Ishikawa (cell line): ENCODE results near the gene OR51E2.

Experiments used
- CEBPB ChIP-seq: IDR thresholded peaks from 2 replicates; pipeline ENCODE4 v1.6.1; 2012
- CREB1 ChIP-seq: IDR thresholded peaks from 2 replicates; pipeline ENCODE4 v1.6.1; 2012; ENCODE audit warnings: low read depth
- EGR1 ChIP-seq: IDR thresholded peaks from 2 replicates; pipeline ENCODE4 v1.6.1; 2012
- EP300 ChIP-seq: IDR thresholded peaks from 2 replicates; pipeline ENCODE4 v1.6.1; 2012; ENCODE audit warnings: borderline replicate concordance
- FOXM1 ChIP-seq: IDR thresholded peaks from 2 replicates; pipeline ENCODE4 v1.6.1; 2012; ENCODE audit warnings: low read depth, borderline replicate concordance
- MAX ChIP-seq: IDR thresholded peaks from 2 replicates; pipeline ENCODE4 v1.6.1; 2012
- NFIC ChIP-seq: IDR thresholded peaks from 2 replicates; pipeline ENCODE4 v1.6.1; 2012
- RAD21 ChIP-seq: IDR thresholded peaks from 2 replicates; pipeline ENCODE4 v1.6.1; 2012; ENCODE audit warnings: low read depth
- REST ChIP-seq: IDR thresholded peaks from 2 replicates; pipeline ENCODE4 v1.6.1; 2012; ENCODE audit warnings: low read depth, mild to moderate bottlenecking
- TAF1 ChIP-seq: IDR thresholded peaks from 2 replicates; pipeline ENCODE4 v1.6.1; 2012; ENCODE audit warnings: low read depth, mild to moderate bottlenecking
- TCF12 ChIP-seq: IDR thresholded peaks from 2 replicates; pipeline ENCODE4 v1.6.1; 2012; ENCODE audit warnings: low read depth
- TEAD4 ChIP-seq: IDR thresholded peaks from 2 replicates; pipeline ENCODE4 v1.6.1; 2012
- YY1 ChIP-seq: IDR thresholded peaks from 2 replicates; pipeline ENCODE4 v1.6.1; 2012; ENCODE audit warnings: low read depth
- ZBTB7A ChIP-seq: IDR thresholded peaks from 2 replicates; pipeline ENCODE4 v1.6.1; 2012; ENCODE audit warnings: low read depth
- TF ChIP-seq, protein P1 (sequence below): IDR thresholded peaks from 2 replicates; pipeline ENCODE4 v1.6.1; 2012

The OR51E2 gene

GRCh38 chr11:4664183-4664582, 33.5 kb downstream of the OR51E2 start:
- TF ChIP-seq ZBTB7A (no peak), TAF1 (no peak), MAX (no peak), YY1 (no peak), REST (no peak), RAD21 (no peak), NFIC (no peak), CEBPB (no peak), CREB1 (no peak), EP300 (no peak)

DNA sequence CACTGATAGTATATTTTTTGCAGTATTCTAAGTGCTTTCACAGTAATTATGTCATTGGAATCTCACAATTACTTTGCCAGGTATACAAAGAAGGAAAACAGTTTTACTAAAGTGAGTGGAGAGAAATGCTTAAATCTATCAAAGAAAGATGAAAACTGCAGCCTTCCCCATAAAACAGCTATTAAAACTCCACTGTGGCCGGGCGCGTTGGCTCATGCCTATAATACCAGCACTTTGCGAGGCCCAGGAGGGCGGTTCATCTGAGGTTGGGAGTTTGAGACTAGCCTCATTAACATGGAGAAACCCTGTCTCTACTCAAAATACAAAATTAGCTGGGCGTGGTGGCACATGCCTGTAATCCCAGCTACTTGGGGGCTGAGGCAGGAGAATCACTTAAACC, 34.8 kb downstream of the OR51E2 start:
- no peak for TF ChIP-seq TCF12
- no peak for TF ChIP-seq TEAD4
- TF ChIP-seq MAX: no peak
- no peak for TF ChIP-seq CEBPB
- TF ChIP-seq ZBTB7A: no peak
- no peak for TF ChIP-seq TAF1
- TF ChIP-seq EP300: no peak
- no peak for TF ChIP-seq EGR1
- TF ChIP-seq FOXM1: no peak
- TF ChIP-seq CREB1: no peak
- TF ChIP-seq REST: no peak
- no peak for TF ChIP-seq NFIC
- no peak for TF ChIP-seq RAD21
- TF ChIP-seq, protein P1, sequence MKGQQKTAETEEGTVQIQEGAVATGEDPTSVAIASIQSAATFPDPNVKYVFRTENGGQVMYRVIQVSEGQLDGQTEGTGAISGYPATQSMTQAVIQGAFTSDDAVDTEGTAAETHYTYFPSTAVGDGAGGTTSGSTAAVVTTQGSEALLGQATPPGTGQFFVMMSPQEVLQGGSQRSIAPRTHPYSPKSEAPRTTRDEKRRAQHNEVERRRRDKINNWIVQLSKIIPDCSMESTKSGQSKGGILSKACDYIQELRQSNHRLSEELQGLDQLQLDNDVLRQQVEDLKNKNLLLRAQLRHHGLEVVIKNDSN: no peak
- TF ChIP-seq YY1: no peak

DNA sequence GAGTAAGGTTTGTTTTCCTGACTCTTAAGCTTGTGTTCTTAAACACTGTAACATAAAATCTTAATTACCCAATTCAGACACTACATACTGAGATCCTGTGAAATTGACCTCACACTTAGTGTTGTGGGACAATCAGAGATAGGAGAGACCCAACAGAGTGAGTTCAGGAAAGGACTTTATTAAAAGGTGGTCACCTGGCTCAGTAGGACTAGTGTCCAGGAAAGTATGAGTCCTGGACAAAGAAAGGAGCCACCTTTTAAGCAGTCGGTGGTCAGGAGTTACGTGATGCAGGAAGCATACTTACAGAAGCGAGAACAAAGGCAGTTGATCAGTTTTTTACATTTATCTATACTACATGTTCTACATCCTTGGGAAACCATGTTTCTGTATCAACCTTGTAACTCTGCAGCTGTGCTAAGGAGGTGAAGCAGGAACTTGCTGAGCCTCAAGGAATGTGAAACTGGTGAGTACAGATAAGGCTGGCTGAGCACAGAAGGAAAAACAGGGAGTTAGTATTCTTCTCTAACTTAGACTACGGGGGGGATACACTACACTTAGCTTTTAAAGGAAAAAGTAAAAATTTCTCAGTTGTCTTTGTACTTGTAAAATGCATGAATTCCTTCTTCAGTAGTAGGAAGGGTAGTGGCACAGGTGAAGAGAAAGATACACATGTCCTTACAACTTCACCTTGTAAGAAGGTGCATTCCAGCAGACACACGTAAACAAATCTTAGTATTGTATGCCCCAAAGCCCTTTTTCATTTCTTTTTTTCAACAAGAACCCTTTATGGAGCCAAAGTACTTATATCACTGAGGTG, 38.8 kb downstream of the OR51E2 start:
- TF ChIP-seq CEBPB: no peak
- TF ChIP-seq ZBTB7A: no peak
- TF ChIP-seq EGR1: no peak
- TF ChIP-seq TAF1: no peak
- TF ChIP-seq NFIC: no peak
- TF ChIP-seq, protein P1: no peak
- no peak for TF ChIP-seq FOXM1
- TF ChIP-seq REST: no peak
- no peak for TF ChIP-seq EP300
- TF ChIP-seq RAD21: no peak
- TF ChIP-seq TCF12: no peak
- TF ChIP-seq YY1: no peak
- TF ChIP-seq CREB1: no peak
- TF ChIP-seq TEAD4: no peak
- no peak for TF ChIP-seq MAX

DNA sequence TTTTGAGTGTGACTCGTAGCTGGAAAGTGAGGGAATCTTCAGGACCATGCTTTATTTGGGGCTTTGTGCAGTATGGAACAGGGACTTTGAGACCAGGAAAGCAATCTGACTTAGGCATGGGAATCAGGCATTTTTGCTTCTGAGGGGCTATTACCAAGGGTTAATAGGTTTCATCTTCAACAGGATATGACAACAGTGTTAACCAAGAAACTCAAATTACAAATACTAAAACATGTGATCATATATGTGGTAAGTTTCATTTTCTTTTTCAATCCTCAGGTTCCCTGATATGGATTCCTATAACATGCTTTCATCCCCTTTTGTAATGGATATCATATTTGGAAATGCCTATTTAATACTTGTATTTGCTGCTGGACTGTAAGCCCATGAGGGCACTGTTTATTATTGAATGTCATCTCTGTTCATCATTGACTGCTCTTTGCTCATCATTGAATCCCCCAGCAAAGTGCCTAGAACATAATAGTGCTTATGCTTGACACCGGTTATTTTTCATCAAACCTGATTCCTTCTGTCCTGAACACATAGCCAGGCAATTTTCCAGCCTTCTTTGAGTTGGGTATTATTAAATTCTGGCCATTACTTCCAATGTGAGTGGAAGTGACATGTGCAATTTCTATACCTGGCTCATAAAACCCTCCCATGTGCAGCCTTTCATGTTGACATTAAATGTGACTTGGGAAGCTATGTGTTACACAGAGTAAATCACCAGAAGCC, 42.9 kb downstream of the OR51E2 start:
- TF ChIP-seq ZBTB7A (no peak), YY1 (no peak), EGR1 (no peak), TEAD4 (no peak), RAD21 (no peak), TAF1 (no peak), CREB1 (no peak)
